HL-60 (cell line): ENCODE data around the gene SLC17A2.

Experiments used
- DNase-seq, 2 experiments: peaks; one replicate each; pipeline ENCODE4 v3.0.0-alpha.2; 2010 to 2020; ENCODE audit warnings: low read depth in 1 of 2, low spot score in 1 of 2
- H3K27ac ChIP-seq: fragments of 250-450 bp; sonication (Bioruptor Pico); replicated peaks from 2 replicates; pipeline ENCODE4 v1.5.1; 2020; ENCODE audit warnings: mild to moderate bottlenecking, moderate library complexity
- H3K27me3 ChIP-seq: fragments of 250-450 bp; sonication (Bioruptor Pico); 2 replicates; pipeline ENCODE4 v1.5.1; 2021; ENCODE audit warnings: mild to moderate bottlenecking, moderate library complexity; ENCODE audit not compliant: insufficient read depth, poor library complexity, severe bottlenecking
- H3K4me3 ChIP-seq: replicated peaks from 2 replicates; pipeline ENCODE4 v1.5.1; 2011; ENCODE audit warnings: mild to moderate bottlenecking, control low read depth, low read length; ENCODE audit not compliant: insufficient read depth
- GABPA ChIP-seq: IDR thresholded peaks from 2 replicates; pipeline ENCODE4 v1.6.1; 2012; ENCODE audit warnings: low read depth
- POLR2AphosphoS5 ChIP-seq: IDR thresholded peaks from 2 replicates; pipeline ENCODE4 v1.6.1; 2012; ENCODE audit warnings: low read depth
- SPI1 ChIP-seq: IDR thresholded peaks from 2 replicates; pipeline ENCODE4 v1.6.1; 2012; ENCODE audit warnings: low read depth, mild to moderate bottlenecking, borderline replicate concordance
- TF ChIP-seq, protein P1 (sequence below): IDR thresholded peaks from 2 replicates; pipeline ENCODE4 v1.6.1; 2012; ENCODE audit warnings: low read depth; ENCODE audit not compliant: insufficient replicate concordance
- TF ChIP-seq, protein P2 (sequence below): IDR thresholded peaks from one replicate; pipeline ENCODE4 v1.5.1; 2011; ENCODE audit warnings: low read length, control low read depth, inconsistent platforms; ENCODE audit not compliant: insufficient read depth

The SLC17A2 gene

DNA sequence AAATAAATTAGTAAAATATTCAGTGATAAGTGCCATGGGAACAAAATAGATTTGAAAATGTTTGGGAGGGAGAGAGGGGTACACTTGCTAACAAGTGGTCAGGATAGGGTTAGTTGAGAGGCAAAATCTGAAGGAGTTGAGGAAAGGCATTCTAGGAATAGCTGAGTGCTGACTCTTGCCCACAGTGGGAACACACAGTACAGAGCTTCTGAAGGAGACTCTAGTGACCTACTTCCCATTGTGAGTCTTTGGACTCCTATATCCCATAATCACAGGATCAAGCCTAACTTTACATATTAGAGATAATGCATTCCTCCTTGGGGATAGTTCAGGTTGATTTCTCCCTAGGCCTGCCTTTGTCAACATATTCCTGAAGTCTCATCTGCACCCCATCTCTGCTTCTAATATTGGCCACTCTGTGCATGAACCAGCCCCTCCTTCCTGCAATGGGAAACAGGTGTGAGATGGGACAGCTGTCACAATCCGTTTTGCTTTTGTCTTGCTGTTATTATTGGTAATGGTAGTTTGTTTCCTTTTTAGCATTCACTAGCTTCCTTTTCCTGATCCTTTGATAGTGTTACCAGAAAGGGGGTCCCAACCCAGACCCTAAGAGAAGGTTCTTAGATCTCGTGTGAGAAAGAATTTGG is 29.5 kb upstream of the SLC17A2 start:
- Histone ChIP-seq H3K27me3 (no peaks in the 10 kb centered on the region), H3K27ac (no peak overlapping the region), H3K4me3 (no peak overlapping the region)
- DNase-seq: no peak
- TF ChIP-seq, protein P1, sequence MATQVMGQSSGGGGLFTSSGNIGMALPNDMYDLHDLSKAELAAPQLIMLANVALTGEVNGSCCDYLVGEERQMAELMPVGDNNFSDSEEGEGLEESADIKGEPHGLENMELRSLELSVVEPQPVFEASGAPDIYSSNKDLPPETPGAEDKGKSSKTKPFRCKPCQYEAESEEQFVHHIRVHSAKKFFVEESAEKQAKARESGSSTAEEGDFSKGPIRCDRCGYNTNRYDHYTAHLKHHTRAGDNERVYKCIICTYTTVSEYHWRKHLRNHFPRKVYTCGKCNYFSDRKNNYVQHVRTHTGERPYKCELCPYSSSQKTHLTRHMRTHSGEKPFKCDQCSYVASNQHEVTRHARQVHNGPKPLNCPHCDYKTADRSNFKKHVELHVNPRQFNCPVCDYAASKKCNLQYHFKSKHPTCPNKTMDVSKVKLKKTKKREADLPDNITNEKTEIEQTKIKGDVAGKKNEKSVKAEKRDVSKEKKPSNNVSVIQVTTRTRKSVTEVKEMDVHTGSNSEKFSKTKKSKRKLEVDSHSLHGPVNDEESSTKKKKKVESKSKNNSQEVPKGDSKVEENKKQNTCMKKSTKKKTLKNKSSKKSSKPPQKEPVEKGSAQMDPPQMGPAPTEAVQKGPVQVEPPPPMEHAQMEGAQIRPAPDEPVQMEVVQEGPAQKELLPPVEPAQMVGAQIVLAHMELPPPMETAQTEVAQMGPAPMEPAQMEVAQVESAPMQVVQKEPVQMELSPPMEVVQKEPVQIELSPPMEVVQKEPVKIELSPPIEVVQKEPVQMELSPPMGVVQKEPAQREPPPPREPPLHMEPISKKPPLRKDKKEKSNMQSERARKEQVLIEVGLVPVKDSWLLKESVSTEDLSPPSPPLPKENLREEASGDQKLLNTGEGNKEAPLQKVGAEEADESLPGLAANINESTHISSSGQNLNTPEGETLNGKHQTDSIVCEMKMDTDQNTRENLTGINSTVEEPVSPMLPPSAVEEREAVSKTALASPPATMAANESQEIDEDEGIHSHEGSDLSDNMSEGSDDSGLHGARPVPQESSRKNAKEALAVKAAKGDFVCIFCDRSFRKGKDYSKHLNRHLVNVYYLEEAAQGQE: no peak
- TF ChIP-seq POLR2AphosphoS5: no peak
- TF ChIP-seq, protein P2, sequence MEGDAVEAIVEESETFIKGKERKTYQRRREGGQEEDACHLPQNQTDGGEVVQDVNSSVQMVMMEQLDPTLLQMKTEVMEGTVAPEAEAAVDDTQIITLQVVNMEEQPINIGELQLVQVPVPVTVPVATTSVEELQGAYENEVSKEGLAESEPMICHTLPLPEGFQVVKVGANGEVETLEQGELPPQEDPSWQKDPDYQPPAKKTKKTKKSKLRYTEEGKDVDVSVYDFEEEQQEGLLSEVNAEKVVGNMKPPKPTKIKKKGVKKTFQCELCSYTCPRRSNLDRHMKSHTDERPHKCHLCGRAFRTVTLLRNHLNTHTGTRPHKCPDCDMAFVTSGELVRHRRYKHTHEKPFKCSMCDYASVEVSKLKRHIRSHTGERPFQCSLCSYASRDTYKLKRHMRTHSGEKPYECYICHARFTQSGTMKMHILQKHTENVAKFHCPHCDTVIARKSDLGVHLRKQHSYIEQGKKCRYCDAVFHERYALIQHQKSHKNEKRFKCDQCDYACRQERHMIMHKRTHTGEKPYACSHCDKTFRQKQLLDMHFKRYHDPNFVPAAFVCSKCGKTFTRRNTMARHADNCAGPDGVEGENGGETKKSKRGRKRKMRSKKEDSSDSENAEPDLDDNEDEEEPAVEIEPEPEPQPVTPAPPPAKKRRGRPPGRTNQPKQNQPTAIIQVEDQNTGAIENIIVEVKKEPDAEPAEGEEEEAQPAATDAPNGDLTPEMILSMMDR: no peak
- no peak for TF ChIP-seq GABPA
- TF ChIP-seq SPI1: no peak

DNA sequence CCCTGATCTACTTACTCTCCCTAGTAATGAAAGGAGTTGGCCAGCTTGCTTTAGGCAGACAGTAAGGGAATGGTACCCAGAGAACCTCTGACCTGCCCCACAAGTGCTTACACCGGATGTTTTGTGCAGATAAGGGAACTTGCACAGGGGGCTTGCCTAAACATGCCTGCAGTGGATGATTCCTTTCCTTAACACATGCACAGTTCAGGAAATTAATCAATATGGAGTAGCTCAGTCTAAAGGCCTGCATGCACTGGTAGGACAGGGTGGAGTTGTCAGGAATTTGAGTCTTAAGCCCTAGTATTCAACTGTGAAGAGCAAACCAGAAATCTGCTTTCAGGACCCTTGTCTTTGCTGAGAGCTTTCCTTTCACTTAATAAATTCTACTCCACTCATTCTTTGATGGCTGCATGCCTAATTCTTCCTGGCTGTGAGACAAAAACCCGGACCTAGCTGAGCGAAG is 28.2 kb upstream of the SLC17A2 start:
- no peak for DNase-seq
- no peaks in the 10 kb centered on the region for H3K27me3 ChIP-seq
- TF ChIP-seq, protein P2: no peak
- TF ChIP-seq GABPA: no peak
- TF ChIP-seq, protein P1: no peak
- TF ChIP-seq POLR2AphosphoS5: no peak
- no peak for TF ChIP-seq SPI1
- H3K4me3 ChIP-seq: no peak overlapping the region
- no peak overlapping the region for H3K27ac ChIP-seq

DNA sequence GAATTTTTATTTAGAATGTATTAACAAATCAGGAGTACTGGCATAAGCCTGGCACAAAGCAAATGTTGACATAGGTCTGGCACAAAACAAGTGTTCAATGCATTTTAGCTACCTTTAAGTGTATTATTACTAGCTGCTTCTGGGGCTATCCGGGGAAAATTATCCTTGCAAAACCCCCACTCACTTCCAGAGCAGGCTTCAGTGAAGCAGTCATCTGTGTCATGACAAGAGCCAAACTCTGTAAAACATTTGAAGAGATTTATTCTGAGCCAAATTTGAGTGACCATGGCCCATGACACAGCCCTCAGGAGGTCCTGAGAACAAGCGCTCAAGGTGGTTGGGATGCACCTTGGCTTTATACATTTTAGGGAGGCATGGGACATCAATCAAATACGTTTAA is 25.7 kb upstream of the SLC17A2 start:
- H3K27me3 ChIP-seq: no peaks in the 10 kb centered on the region
- no peak for DNase-seq

More for the DNA sequence above, 25.7 kb upstream of the SLC17A2 start:
- H3K4me3 ChIP-seq: no peak overlapping the region
- TF ChIP-seq GABPA (no peak), POLR2AphosphoS5 (no peak)
- TF ChIP-seq, protein P2: no peak
- TF ChIP-seq, protein P1: no peak
- H3K27ac ChIP-seq: no peak overlapping the region
